GM21619 (cell line): ENCODE measurements around the gene VSTM2L.
"Not testable (repeated sequence)": the region's sequence is repeated elsewhere in the genome, so short reads cannot be mapped to it uniquely, and the experiment has no call there.

Experiments used
- ATAC-seq: cut with Tn5 transposase; IDR thresholded peaks from one replicate; pipeline ENCODE4 v1.9.1; 2021; ENCODE audit not compliant: unreplicated experiment

VSTM2L gene

DNA sequence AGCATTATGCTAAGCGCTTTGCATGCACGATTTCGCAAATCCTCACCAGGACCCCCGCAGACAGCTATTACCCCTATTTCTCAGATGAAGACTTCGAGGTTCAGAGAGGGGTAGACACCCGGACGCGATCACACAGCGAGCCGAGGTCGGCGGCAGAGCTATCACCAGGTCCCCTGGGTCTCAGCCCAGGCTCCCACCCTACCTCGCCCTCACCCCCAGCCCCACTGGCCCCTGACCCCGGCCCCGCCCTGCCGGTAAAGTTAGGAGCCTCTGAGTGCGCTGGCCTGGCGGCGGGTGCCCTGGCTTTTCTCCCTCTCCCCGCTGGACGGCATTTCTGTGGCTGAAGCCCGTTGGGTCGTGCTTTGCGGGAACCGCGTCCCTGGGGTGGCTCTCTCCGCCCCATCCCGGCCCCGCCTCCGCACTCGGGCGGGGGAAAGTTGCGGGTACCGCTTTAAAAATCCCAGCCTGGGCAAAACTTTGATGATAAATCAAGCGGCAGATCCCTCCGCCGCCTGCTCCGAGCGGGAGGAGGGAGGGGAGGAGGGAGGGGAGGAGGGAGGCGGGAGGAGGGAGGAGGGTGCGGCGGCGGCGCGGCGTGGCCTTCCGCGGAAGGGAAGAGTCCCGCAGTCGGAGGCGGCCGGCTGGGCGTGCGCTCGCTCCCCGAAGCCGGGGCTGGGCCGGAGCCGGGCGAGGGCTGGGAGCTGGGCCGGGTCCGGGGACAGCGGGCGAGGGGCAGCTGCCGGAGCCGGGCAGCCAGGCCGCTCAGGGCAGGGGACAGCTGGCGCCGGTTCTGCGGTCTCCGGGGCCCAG lies at the start of gene VSTM2L:
TSS of gene VSTM2L (plus strand) at position 624 of the 810 bp plus-strand sequence. CDS start 224 bp downstream, outside the sequence.
- no peak for ATAC-seq

DNA sequence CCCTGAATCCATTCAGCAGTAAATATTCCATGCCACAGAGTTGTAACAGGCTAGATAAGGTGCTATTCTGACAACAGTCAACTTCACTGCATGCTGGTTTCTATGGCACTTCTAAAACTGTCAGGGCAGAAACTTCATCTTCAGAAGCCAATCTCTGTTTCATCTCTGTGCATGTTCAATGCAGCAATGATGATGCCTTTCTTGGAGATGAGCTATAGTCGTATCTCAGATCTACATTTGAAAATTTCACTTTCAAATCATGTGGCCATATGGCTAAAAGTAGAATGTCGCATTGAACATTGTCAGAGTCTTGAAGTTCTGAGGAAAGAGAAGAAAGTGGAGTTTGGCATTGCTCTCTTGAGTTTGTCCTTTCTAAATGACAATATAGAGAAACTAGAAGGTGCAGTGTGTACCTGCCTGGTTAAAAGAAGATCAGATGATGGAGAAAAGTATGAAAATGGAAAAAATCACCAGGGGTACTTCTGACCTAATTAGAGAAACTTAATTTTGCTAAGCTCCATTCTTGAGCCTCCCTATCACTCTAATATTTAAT lies 49.0 kb upstream of the VSTM2L start:
- peak; percentile 71 for ATAC-seq

- ATAC-seq: not testable (repeated sequence)
Observed at GRCh38 chr20:37856034-37856433, 46.9 kb upstream of the VSTM2L start.

GRCh38 chr20:37856932-37857660 lies 45.8 kb upstream of the VSTM2L start:
- no peak for ATAC-seq

DNA sequence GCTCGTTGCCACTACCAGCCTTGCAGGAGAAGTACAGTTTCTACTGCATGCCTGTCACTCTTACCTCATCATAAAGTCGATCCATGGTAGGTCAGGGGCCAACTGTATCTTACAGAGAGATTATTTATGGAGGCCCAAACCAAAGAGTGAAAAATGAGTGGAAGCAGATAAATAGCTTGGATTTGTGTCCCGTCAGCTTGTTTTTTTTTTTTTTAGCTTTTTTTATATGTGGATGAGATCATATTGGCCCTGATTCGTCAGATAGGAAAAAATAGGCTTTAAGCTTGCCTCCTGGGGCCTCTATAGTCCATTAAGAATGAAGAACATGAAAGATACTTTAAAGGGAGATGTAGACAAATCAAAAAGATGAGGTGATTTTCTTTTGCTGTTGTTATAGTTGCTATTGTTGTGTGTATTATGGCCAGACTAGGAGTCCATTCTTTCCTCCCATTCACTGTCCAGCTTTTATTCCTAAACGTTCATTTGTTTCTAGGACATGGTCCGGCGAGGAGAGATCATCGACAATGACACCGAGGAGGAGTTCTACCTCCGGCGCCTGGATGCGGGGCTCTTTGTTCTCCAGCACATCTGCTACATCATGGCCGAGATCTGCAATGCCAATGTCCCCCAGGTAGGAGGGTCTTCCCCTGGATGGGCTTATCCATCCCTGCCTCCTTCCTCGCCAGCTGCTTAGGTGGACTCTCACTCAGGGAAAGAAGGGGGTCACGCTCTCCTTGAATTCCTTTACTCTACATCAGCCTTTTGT lies 43.3 kb upstream of the VSTM2L start:
- ATAC-seq: no peak

GRCh38 chr20:37863289-37863688 lies 39.6 kb upstream of the VSTM2L start:
- ATAC-seq: no peak

GRCh38 chr20:37864298-37864697 lies 38.6 kb upstream of the VSTM2L start:
- ATAC-seq: no peak

GRCh38 chr20:37866051-37866450 lies 36.9 kb upstream of the VSTM2L start:
- ATAC-seq: no peak

DNA sequence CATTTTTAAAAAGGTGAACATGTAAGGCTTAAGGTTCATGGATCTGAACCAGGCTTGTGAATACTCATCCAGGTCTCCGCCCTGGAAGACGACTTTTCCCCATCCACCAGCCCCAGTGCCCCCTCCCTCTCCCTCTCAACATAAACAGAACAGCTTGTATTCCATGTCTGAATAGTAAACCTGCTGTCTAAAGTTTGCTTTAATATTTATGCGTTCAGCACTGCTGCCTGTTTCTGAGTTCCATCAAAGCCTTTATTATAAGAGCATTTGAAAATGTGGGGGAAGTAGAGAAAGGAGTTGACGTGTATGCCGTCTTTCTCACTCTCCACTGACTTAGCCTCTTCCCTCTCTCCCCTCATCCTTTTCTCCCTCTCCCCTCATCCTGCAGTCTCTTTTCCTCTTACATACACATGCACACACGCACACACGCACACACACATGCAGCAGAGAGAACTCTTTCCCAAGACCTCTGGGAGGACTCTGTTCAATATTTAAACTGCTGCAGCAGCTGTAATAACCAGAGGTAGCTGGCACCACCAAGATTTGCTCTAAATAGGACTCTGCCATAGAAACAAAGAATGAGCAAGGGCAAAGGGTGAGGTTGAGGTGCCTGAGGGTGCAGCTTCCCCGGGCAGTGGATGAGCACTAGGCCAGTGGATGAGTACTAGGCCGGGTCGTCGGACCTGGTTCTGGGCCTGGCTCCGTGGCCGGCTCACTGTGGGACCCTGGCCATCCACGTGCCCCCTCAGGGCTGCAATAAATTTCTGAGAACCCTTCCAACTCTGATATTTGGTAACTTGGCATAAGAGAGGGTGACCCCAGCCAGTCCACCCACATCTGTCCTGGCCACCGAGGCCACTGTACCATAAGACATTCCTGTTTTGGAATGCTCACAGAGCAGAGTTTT lies 35.4 kb upstream of the VSTM2L start:
- no peak for ATAC-seq

- ATAC-seq: no peak
Observed at GRCh38 chr20:37868851-37869333, 34.0 kb upstream of the VSTM2L start.

- no peak for ATAC-seq
Observed at GRCh38 chr20:37869334-37869861, 33.5 kb upstream of the VSTM2L start.

DNA sequence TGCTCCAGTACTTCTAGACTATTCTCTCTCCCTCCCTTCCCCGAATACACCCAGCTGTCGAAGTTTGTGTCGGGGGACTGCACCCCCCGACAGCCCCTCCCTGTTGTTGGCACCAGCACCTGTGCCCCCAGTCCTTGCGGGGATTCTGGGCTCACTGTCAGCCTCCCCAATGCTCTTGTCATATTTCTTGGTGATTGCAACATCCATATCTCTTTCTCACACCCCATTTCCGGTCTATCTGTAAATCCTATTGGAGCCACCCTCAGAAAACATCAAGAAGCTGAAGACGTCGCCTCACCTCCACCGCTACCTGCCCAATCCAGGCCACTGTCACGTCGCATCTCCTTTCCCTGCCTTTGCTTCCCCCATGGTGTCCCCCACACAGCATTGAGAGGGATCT lies 32.6 kb upstream of the VSTM2L start:
- ATAC-seq: no peak

DNA sequence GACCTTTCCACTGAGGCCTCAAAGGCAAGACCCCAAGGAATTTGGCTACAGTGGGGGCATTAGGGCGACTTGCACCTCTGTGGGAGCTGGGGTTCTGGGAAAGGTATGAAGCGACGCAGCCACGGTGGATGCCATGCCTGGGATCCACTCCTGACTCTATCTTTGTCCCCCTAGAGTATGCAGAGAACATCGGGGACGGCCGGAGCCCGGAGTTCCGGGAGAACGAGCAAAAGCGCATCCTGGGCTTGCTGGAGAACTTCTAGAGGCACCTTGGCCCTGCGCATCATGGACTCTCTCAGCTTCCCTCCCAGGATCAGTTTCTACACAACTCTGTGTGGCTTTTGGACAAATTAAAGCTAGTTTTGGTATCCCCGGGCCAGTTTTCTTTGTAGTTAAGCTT lies 31.2 kb upstream of the VSTM2L start:
- ATAC-seq: no peak

DNA sequence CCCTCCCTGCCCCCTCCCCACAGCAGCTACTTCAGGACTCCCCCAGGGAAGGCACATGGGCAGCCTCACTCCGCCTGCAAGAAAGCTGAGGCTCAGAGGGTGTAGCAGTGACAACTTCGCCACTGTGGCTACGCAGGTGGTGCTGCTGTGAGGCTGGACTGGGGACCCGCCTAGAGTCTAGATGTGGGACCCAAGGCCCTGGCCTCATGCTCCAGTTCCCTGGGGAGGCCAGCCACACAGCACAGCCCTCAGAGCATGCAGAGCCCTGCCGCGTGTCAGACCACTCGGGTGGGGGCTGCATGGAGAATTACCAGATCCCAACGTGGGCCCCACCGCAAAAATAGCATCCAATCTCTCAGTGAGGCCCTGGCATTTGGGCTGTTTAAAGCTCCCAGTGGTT lies 30.8 kb upstream of the VSTM2L start:
- ATAC-seq: no peak

- ATAC-seq: no peak
Observed at GRCh38 chr20:37873884-37874283, 29.0 kb upstream of the VSTM2L start.

DNA sequence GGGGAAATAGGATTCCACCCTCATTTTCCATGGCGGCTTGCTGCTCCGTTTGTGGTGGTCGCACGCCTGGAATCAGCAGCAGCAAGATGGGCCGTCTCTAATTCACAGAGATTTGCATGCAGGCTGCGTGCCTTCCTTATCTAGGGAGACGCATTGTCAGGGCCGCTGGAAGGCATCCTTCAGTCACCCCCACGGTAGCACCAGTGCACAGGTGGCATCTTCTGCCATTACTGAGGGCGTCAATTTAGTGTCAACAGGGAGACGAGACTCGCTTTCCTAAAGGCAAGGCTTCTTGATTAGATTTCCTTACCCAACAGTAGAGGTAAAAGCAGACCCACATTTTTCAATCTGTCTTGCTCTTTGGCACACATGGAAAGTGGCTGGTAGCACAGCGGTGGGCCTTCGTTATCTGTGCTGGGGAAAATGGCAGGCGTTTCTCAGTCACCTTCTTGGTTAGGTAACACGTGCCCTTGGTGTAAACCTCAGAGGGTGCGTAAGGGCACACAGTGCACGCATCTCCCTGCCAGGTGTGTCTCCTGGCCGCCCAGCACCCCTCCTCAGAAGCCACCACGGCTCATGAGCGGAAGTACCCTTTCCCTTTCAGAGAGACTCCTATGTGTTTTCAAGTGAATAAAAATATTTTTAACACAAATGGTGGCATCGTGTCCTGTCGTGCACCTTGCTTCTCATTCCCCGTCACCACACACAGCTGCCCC lies 27.3 kb upstream of the VSTM2L start:
- ATAC-seq: no peak

DNA sequence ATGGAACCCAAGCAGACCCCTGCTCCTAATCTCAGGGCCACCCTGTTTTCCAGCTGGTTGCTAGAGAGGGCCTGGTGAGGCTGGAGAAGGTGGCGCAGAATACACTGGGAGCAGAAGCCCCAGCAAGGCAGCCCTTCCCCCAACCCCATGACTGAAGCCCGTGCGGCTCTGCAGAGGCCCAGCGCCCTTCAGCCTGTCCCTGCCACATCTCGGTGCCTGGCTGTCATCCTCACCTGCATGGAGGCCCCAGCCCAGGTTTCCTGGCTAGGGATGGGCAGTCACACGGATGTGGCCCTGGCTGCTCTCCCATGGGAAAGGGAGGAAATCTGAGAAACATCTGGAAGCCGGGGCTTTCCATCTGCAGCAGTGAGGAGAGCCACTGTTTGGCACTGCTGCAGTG lies 26.1 kb upstream of the VSTM2L start:
- no peak for ATAC-seq

DNA sequence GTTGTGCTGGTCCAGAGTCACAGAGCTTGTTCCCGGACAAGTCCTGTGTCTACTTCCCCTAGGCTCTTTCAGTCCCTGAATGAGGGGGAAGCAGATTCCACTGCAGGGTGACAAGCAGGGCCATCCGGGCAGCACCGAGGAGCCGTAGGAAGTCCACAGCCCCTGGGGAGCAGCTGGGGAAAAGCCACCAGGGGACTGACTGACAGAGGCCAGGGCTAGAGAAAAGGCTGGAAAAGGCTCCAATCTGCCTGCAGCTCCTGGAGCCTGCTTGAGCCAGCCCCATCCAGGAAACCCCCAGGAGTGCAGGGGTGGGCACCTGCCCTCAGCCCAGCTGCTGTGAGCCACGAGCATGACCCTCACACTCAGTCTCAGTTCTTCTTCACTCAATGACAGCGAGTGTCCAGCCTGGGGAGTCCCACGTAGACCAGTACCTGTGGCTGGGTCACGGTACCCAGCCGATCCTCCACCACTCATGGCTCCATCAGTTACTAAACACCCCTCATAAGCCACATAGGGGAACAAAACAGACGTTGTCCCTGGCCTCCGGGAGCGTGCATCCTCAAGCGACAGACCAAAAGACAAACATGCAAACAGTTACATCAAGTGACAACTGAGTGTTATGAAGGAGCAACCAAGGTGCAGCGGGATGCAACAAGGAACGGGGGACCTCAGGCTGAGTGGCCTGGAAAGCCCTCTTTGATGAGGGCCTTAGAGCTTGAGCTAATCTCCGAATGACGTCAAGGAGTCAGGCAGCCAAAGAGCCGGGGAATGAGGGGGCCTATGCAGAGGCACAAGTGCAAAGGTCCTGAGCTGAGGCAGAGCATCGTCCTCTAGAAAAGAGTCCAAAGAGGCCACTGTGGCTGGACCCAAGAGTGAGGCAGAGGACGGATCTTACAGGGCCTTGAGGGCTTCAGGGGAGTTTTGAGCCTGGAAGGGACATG lies 24.8 kb upstream of the VSTM2L start:
- no peak for ATAC-seq
